GM20000 (cell line): ENCODE data around the gene TLE6.
"Not testable (repeated sequence)": the region's sequence is repeated elsewhere in the genome, so short reads cannot be mapped to it uniquely, and the experiment has no call there.

Source experiments
- DNase-seq: peaks from one replicate; pipeline ENCODE4 v3.0.0; 2012; ENCODE audit warnings: low spot score
- TF ChIP-seq, protein P1 (sequence below): IDR thresholded peaks from 2 replicates; pipeline ENCODE4 v1.5.1; 2012; ENCODE audit warnings: mild to moderate bottlenecking, control low read depth; ENCODE audit errors: extremely low read depth, missing control alignments

TLE6 gene

DNA sequence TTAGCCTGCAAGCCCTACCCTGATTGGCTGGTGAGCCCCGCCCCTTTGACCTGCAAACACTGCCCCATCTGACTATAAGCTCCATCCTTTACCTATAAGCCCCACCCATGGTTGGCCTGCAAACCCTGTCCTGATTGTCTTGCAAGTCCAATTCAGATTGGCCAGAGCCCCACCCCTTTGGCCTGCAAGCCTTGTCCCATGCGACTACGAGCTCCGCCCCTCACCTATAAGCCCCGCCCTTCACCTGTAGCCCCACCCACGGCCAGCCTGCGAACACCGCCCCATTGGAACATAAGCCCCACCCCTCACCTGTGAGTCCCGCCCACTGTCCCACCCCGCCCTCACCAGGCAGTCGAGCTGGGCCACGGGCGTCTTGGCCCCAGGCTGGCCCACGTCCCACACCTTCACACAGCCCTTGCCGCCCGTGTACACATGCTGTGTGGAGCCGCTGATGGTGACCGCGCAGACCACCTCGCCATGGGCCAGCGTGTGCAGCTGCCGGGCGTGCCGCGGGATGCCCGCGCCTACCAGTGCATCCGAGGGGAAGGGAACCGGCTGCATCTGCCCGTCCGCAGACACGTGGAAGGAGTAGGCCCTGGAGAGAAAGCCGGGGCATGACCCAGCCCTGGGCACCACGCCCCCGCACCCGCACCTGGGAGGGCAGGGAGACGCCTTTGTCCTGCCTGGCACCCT is 28.9 kb downstream of the TLE6 start:
- no peak for DNase-seq
- TF ChIP-seq, protein P1, sequence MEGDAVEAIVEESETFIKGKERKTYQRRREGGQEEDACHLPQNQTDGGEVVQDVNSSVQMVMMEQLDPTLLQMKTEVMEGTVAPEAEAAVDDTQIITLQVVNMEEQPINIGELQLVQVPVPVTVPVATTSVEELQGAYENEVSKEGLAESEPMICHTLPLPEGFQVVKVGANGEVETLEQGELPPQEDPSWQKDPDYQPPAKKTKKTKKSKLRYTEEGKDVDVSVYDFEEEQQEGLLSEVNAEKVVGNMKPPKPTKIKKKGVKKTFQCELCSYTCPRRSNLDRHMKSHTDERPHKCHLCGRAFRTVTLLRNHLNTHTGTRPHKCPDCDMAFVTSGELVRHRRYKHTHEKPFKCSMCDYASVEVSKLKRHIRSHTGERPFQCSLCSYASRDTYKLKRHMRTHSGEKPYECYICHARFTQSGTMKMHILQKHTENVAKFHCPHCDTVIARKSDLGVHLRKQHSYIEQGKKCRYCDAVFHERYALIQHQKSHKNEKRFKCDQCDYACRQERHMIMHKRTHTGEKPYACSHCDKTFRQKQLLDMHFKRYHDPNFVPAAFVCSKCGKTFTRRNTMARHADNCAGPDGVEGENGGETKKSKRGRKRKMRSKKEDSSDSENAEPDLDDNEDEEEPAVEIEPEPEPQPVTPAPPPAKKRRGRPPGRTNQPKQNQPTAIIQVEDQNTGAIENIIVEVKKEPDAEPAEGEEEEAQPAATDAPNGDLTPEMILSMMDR: no peak

DNA sequence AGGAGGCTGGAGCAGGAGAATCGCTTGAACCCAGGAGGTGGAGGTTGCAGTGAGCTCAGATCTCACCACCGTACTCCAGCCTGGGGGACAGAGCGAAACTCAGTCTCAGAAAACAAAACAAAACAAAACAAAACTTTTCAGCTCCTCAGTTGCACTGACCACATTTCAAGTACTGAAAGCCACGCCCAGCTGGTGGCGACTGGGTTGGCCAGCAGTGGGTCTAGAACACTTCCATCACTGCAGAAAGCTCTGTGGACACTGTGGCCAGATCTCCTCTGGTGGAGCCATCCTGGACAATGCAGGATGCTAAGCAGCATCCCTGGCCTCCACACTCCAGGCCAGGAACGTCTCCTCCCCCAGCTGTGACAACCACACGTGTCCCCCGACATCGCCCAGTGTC is 30.6 kb downstream of the TLE6 start:
- no peak for DNase-seq
- TF ChIP-seq, protein P1: no peak

DNA sequence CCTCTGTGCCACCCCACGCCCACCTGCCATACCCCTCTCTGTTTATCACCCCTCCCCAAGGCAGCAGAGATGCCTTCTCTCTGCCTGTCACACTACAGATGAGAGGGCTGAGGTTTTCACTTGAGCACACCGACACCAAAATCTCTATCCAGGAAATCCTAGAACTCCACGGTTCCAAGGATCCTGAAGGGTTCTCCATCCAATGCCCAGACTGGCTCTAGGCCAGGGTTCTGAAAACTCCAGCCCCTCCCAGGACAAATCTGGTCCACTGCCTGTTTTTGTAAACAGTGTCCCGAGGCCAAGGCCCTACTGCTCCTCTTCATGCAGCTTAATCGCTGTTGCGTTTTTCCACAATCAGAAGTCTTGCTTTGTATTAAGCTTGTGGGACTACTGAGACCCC is 31.6 kb downstream of the TLE6 start:
- DNase-seq: no peak
- TF ChIP-seq, protein P1: no peak

DNA sequence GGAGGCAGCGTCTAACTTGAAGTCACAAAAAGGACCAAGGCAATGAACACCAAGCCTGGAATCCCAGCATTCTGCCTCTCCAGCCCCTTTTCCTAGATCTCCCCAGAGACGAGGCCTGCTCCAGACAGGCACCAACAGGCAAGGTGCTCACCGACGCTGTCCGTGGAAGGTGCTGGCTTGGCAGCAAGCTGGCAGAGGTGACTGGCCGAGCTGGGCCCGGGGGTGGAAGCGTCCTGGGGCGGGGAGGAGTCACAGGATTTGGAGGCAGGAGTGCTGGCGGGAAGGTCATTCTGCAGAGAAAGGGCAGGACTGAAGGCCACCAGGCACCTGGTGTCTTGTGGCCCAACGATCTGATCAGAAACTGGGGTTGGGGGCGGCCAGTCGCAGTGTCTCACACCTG is 33.5 kb downstream of the TLE6 start:
- no peak for DNase-seq
- TF ChIP-seq, protein P1: no peak

DNA sequence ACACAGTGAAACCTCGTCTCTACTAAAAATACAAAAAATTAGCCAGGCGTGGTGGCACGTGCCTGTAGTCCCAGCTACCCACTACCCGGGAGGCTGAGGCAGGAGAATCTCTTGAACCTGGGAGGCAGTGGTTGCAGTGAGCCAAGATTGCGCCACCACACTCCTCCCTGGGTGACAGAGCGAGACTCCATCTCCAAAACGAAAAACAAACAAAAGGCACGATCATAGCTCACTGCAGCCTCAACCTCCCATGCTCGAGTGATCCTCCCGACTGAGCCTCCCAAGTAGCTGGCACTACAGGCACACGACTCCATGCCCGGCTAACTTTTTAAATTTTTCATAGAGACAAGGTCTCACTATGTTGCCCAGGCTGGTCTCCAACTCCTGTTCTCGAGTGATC is 34.7 kb downstream of the TLE6 start:
- not testable (repeated sequence) for DNase-seq

DNA sequence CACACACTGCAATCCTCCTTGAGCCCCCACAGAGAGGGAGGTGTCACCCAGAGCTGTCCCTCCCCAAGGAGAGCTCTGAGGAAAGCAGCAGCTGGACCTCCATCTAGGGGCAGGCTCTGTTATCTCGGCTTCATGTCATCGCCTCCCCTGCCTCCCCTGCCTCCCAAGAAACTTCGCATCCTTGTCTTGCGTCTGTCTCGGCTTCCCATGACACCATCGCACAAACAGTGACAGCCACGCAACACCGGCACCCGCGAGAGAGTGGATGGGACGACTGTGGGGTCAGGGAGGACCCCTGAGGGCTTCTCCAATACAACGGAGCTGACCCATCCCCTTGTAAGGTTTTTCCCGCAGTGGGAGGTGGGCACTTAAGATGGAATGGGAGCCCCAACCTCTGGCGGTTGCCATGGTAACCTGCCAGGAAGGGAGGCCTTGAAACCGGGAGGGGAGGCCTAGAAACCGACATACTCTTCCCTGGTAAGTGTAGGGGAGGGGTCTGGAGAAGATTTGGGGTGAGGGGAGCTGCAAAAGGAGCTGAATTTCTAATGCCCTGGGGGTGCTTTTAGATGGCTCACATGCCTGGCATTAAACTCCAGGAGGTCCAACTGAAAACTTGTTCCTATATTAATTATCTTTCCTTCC is 35.4 kb downstream of the TLE6 start:
- TF ChIP-seq, protein P1: no peak
- DNase-seq: no peak

DNA sequence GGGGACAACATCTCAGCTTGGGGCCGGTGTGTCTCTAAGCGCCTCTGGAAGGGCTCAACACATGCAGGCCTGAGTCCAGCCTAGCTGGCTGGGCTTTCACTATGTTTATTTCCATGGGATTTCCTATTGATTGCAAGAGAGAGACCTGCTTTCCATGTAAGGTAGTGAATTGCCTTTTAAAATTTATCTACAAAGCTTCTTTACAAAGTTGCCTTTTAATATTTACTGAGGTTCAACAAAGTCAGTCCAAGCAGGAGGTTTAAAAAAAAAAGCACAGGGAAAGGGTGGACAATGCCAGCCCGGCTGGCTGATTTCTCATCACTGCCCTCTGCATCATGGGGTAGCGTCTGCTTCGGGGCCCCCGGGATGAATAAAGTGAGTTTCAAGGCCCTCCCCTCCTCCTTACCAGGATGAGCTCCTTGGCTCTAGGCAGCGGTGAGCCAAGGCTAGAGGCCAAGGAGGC is 35.9 kb downstream of the TLE6 start:
- TF ChIP-seq, protein P1: no peak
- no peak for DNase-seq

DNA sequence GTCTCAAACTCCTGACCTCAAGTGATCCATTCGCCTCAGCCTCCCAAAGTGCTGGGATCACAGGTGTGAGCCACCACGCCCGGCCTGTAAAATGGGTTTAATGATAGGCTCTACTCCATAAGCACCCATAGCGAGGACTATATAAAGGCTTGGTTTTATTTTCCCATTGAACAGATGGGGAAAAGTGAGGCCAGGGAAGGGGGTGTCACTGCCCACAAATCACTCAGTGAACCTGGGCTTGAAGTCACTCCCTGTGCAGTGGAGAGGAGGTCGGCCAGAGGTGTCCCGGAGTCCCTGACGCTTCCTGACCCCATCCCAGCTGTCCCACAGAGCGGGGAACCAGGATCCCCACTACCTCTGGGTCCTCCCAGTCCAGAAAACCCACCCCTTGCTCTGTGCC is 36.8 kb downstream of the TLE6 start:
- TF ChIP-seq, protein P1: no peak
- no peak for DNase-seq
